C4-2B (cell line): Measurements from ENCODE around the gene PLEKHG1.

ENCODE experiments used
- H3K27ac ChIP-seq: fragments of 450-650 bp; 2 replicates; pipeline ENCODE4 v1.5.1; 2017
- ZFX ChIP-seq: fragments of 450-650 bp; IDR thresholded peaks from 2 replicates; pipeline ENCODE4 v1.6.1; 2017
- TF ChIP-seq, protein P1 (sequence below): fragments of 450-650 bp; conservative IDR thresholded peaks from 2 replicates; pipeline ENCODE4 v1.5.1; 2017; ENCODE audit warnings: mild to moderate bottlenecking

Gene PLEKHG1

DNA sequence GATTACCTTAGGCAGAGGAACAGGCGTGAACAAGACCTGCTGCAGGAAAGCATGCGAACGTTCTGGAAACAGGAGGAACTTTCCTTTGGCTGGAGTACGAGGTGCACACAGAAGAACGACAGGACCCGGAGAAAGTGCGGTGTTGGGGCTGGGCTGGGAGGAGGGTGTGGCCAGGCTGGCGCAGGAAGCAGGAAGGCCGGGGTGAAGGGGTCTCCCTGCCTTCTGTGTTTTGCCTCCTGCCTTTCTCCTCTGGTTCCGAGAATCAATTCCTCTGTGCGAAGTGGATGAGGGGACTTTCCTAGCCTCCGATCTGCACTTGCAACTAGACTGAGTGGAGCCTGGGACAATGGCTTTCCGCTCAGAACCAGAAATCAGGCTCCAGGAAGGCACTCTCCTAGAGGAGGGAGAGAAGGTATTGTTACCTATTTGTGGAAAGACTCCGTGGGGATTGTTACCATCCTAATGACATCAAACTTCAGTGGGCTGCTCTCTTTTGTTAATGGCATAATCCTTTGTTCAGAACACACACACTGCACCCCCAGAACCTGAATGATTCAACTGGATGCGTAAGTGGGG lies 22.9 kb upstream of the PLEKHG1 start:
- no peak overlapping the region for H3K27ac ChIP-seq
- TF ChIP-seq ZFX = no peak
- TF ChIP-seq, protein P1, sequence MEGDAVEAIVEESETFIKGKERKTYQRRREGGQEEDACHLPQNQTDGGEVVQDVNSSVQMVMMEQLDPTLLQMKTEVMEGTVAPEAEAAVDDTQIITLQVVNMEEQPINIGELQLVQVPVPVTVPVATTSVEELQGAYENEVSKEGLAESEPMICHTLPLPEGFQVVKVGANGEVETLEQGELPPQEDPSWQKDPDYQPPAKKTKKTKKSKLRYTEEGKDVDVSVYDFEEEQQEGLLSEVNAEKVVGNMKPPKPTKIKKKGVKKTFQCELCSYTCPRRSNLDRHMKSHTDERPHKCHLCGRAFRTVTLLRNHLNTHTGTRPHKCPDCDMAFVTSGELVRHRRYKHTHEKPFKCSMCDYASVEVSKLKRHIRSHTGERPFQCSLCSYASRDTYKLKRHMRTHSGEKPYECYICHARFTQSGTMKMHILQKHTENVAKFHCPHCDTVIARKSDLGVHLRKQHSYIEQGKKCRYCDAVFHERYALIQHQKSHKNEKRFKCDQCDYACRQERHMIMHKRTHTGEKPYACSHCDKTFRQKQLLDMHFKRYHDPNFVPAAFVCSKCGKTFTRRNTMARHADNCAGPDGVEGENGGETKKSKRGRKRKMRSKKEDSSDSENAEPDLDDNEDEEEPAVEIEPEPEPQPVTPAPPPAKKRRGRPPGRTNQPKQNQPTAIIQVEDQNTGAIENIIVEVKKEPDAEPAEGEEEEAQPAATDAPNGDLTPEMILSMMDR = no peak

DNA sequence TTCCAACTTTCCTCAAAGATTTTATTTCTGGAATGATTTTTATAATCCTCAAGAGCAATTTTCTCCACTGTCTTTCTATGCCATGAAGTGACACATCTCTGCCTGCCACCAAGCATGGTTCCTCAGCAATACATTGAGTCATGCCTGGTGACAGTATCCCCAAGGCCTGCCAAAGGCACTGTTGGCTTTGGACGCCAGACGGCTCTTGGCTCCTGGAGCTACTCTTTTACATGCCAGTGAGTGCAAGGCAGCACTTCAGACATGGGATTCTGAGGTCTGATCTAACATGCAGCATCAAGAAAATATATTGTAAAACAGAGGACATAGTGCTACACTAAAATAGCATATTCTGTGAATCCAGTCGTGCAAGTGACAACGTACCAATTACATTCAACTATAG lies 20.1 kb upstream of the PLEKHG1 start:
- no peak overlapping the region for H3K27ac ChIP-seq
- TF ChIP-seq, protein P1 = no peak
- TF ChIP-seq ZFX = no peak

DNA sequence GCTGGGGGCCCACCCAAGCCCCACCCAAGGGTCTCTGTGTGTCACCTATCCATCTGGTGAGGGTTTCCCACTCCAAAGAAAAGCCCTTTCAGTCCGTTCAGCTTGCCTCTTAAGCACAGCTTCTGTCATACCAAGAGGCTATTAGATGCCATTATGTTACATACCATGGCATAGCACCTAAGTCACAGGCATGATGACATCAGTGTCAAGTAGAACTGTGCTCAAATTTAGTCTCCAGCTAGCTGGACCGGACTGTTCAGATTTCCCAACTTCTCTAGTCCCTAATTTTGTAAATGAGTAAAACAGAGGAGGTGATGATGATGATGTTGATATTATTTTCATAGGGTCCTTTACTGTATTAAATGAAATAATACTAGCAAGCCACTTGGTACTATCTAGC lies 19.2 kb upstream of the PLEKHG1 start:
- no peak for TF ChIP-seq ZFX
- TF ChIP-seq, protein P1 = no peak
- H3K27ac ChIP-seq = no peak overlapping the region

DNA sequence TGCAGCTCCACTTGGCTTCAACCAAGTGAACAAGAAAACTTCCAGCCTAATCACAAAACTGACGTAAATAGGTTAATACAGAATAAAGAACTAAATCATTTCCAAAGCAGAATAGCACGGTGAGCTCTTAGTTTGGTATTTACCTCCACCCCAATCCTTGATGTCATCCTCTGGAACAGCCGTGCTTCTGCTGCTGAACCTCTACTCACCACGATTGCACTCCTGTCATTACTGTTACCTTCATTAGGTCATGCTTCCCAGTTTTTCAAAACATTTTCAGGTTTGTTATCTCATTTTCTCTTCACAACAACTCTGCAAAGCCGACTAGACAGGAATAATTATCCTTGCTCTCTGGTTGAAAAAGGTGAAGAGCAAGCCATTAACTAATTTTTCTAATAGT lies 15.6 kb upstream of the PLEKHG1 start:
- no peak overlapping the region for H3K27ac ChIP-seq

DNA sequence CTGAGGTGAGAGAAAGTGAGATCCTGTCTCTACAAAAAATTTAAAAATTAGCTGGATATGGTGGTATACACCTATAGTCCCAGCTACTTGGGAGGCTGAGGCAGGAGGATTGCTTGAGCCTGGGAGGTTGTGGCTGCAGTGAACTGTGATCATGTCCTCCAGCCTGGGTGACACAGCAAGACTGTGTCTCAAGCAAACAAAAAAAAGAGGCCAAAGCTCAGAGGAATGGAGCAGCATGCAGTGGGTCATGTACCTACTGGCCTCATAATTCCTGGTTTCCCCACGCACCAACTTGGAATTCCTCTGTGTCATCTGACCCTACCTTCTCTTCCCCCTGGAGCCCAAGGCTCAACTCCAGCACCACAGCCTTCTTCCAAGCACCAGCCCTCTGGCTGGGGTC lies 15.1 kb upstream of the PLEKHG1 start:
- TF ChIP-seq, protein P1 = no peak
- no peak for TF ChIP-seq ZFX
- no peak overlapping the region for H3K27ac ChIP-seq

More for the DNA sequence above, 15.6 kb upstream of the PLEKHG1 start:
- TF ChIP-seq, protein P1 = no peak
- TF ChIP-seq ZFX = no peak

DNA sequence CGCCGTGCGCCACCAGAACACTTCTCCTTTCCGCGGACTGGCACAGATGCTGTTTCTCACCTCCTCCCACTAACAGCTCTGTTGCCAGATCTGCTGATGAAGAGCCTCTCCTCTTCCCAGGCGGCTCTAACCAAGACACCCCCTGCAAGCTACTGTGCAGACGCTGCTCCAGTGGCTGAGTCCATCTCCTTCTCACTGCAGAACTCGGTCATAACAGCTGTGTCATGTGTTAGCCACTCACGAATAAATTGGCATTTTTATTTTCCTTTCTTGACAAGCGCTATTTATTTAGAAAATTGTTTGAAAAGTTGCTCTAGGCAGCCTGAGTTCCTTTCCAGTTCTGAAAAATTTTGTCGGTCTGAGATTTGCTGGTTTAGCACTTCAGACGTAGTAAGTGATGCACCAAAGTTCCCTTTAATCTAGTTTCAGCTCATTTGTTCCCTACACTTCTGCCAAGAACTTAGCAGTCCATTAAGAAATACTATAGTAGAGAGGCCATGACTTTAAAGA lies 12.8 kb upstream of the PLEKHG1 start:
- TF ChIP-seq ZFX = no peak
- TF ChIP-seq, protein P1 = no peak
- no peak overlapping the region for H3K27ac ChIP-seq

DNA sequence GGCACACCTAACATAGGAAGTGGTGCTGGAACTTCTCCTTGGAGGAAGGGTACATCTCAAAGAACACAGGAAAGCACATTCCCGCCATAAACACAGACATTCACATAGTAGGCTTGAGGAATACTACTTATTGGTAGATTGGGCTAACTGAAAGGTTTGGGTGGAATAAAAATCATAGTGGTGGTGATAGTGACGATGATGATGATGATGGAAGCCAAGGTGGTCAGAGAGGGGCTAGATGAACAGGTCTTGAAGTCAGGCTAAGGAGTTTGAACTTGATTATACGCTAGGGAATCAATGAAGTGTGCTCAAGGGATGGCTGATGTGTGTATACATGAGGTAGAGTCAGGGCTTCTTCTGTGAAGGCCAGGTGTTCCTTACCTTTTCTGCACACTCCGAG lies 12.0 kb upstream of the PLEKHG1 start:
- no peak overlapping the region for H3K27ac ChIP-seq

More for the DNA sequence above, 12.0 kb upstream of the PLEKHG1 start:
- TF ChIP-seq, protein P1 = no peak
- no peak for TF ChIP-seq ZFX
